ENCODE data around the gene SRGAP3.

DNA sequence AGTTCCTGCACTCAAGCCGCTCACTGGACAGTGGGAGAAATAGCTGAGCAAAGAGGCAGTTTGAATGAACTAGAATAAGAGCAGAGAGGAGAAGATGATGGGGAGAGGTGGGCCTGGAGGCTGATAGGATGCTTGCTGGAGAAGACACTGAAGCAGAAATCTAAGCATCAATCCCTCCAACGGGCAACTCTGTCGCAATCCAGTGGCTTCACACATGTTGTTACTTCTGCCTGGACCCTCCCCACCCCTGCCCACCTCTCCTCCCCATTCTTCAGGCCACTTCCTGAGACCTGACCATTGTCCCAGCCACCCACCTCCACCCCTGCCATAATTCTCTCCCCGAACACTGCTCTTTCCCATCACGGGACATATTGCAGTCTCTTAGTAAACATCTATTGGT is 76.0 kb downstream of the SRGAP3 start:
- TF ChIP-seq, protein P1, sequence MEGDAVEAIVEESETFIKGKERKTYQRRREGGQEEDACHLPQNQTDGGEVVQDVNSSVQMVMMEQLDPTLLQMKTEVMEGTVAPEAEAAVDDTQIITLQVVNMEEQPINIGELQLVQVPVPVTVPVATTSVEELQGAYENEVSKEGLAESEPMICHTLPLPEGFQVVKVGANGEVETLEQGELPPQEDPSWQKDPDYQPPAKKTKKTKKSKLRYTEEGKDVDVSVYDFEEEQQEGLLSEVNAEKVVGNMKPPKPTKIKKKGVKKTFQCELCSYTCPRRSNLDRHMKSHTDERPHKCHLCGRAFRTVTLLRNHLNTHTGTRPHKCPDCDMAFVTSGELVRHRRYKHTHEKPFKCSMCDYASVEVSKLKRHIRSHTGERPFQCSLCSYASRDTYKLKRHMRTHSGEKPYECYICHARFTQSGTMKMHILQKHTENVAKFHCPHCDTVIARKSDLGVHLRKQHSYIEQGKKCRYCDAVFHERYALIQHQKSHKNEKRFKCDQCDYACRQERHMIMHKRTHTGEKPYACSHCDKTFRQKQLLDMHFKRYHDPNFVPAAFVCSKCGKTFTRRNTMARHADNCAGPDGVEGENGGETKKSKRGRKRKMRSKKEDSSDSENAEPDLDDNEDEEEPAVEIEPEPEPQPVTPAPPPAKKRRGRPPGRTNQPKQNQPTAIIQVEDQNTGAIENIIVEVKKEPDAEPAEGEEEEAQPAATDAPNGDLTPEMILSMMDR (IDR thresholded peaks at IDR 0.05): no peak
- TF ChIP-seq POLR2A (IDR thresholded peaks at IDR 0.05): no peak
